GM12878 (cell line): ENCODE data around the gene HRH3. TPM values are rescaled to one million over a fixed set of nuclear protein-coding genes. Genes with fewer than 3 reads are reported as not detected.

Experiments
- ATAC-seq: fragments of 200-7000 bp; cut with Tn5 transposase; 3 replicates; pipeline ENCODE4 v1.9.1; 2020; ENCODE audit warnings: mild to moderate bottlenecking, moderate library complexity
- BruUV-seq: library from RNA; stranded (reverse); fragments of 400-500 nt; replicated peaks from 2 replicates; lab custom pipeline; 2021; lab: Mats Ljungman, UMichigan
- CTCF ChIA-PET: fragments of 300-600 bp; sonication (Branson Sonifier 250); formaldehyde crosslinking; extraction: SDS; loops from one replicate; lab custom pipeline; 2021; ENCODE audit warnings: inconsistent platforms; lab: Yijun Ruan, JAX
- POLR2A ChIA-PET: fragments of 350-600 bp; formaldehyde crosslinking; extraction: SDS; loops from one replicate; lab custom pipeline; 2021; ENCODE audit warnings: inconsistent platforms; lab: Charles Lee
- RAD21 ChIA-PET: fragments of 300-600 bp; sonication (Branson Sonifier 250); formaldehyde crosslinking; loops from one replicate; lab custom pipeline; 2023; ENCODE audit warnings: antibody characterized with exemption; ENCODE audit not compliant: unreplicated experiment; lab: Charles Lee
- SMC1A ChIA-PET: fragments of 300-600 bp; sonication (Branson Sonifier 250); formaldehyde crosslinking; loops from one replicate; lab custom pipeline; 2023; ENCODE audit not compliant: unreplicated experiment, uncharacterized antibody; lab: Charles Lee
- DNase-seq: peaks from one replicate; pipeline ENCODE4 v3.0.0-alpha.2; 2011; ENCODE audit warnings: low read depth, low spot score
- FAIRE-seq: peaks from 3 replicates; lab custom pipeline; 2011; peaks lifted over from hg19 to GRCh38; lab: Jason Lieb, UNC
- H2AFZ ChIP-seq: 2 replicates; pipeline ENCODE4 v1.6.0; 2011; ENCODE audit warnings: low read depth, low read length, control low read depth; ENCODE audit not compliant: control insufficient read depth
- H3K27ac ChIP-seq: 2 replicates; pipeline ENCODE4 v1.5.1; 2011; ENCODE audit warnings: control low read depth; ENCODE audit not compliant: control insufficient read depth, insufficient read depth
- H3K27me3 ChIP-seq, 2 experiments: replicated peaks in 1 of 2; 2 replicates each; pipeline versions ENCODE4 v1.6.0 to v1.6.1; 2011; ENCODE audit warnings: low read length in 1 of 2; ENCODE audit not compliant: control insufficient read depth in 2 of 2, insufficient read depth in 2 of 2
- H3K36me3 ChIP-seq, 2 experiments: 2 replicates each; pipeline ENCODE4 v1.5.1; 2011; ENCODE audit warnings: low read length in 1 of 2; ENCODE audit not compliant: control insufficient read depth in 2 of 2, insufficient read depth in 2 of 2
- H3K4me1 ChIP-seq: 2 replicates; pipeline ENCODE4 v1.6.1; 2011; ENCODE audit warnings: mild to moderate bottlenecking, low read length, moderate library complexity, mixed read lengths; ENCODE audit not compliant: control insufficient read depth, insufficient read depth
- H3K4me2 ChIP-seq: 2 replicates; pipeline ENCODE4 v1.6.0; 2011; ENCODE audit warnings: control low read depth; ENCODE audit not compliant: control insufficient read depth, insufficient read depth
- H3K4me3 ChIP-seq: fragments of 200-600 bp; sonication (generic); 2 replicates; pipeline ENCODE4 v1.5.1; 2016
- H3K79me2 ChIP-seq: 2 replicates; pipeline ENCODE4 v1.6.0; 2011; ENCODE audit warnings: low read length; ENCODE audit not compliant: control insufficient read depth, insufficient read depth
- H3K9ac ChIP-seq: 2 replicates; pipeline ENCODE4 v1.8.0; 2011; ENCODE audit warnings: low read length, control low read depth, mixed read lengths; ENCODE audit not compliant: control insufficient read depth, insufficient read depth
- H3K9me3 ChIP-seq: replicated peaks from 3 replicates; pipeline ENCODE4 v1.5.1; 2011; ENCODE audit warnings: mild to moderate bottlenecking, low read length; ENCODE audit not compliant: control insufficient read depth, insufficient read depth
- H4K20me1 ChIP-seq: 2 replicates; pipeline ENCODE4 v1.6.0; 2011; ENCODE audit not compliant: control insufficient read depth, insufficient read depth
- BCL3 ChIP-seq: IDR thresholded peaks from 2 replicates; pipeline ENCODE4 v1.6.1; 2011; ENCODE audit warnings: borderline replicate concordance, low read depth, mild to moderate bottlenecking, moderate library complexity, low read length; ENCODE audit not compliant: insufficient read depth, poor library complexity, severe bottlenecking
- BHLHE40 ChIP-seq, 2 experiments: fragments of 450-650 bp in 1 of 2; IDR thresholded peaks; 2 replicates each; pipeline ENCODE4 v1.6.1; 2011 to 2017; ENCODE audit warnings: low read depth in 2 of 2, borderline replicate concordance in 1 of 2, improper control_type of control experiment in 1 of 2, low read length in 1 of 2, mild to moderate bottlenecking in 1 of 2
- CHD1 ChIP-seq: IDR thresholded peaks from 2 replicates; pipeline ENCODE4 v1.6.1; 2012; ENCODE audit warnings: low read depth, low read length, improper control_type of control experiment
- HDAC6 ChIP-seq: fragments of 200-600 bp; sonication (generic); IDR thresholded peaks from one replicate; pipeline ENCODE4 v1.8.0; 2017; ENCODE audit warnings: antibody characterized with exemption; ENCODE audit not compliant: unreplicated experiment
- MEF2B ChIP-seq: fragments of 450-650 bp; IDR thresholded peaks from 2 replicates; pipeline ENCODE4 v1.6.1; 2018; ENCODE audit warnings: mild to moderate bottlenecking, moderate library complexity; ENCODE audit not compliant: partially characterized antibody, poor library complexity, severe bottlenecking
- RB1 ChIP-seq: fragments of 450-650 bp; formaldehyde crosslinking; IDR thresholded peaks from 2 replicates; pipeline ENCODE4 v1.6.1; 2017; ENCODE audit warnings: mild to moderate bottlenecking, borderline replicate concordance
- RUNX3 ChIP-seq: IDR thresholded peaks from 2 replicates; pipeline ENCODE4 v1.6.1; 2012; ENCODE audit warnings: low read length, inconsistent platforms
- ZZZ3 ChIP-seq: IDR thresholded peaks from 2 replicates; pipeline ENCODE4 v1.6.1; 2011; ENCODE audit warnings: low read depth; ENCODE audit not compliant: control insufficient read depth, insufficient read length
- WGBS: methylation state at CpG from one replicate; pipeline ENCODE4 v1.1.6; 2016; ENCODE audit warnings: low lambda C conversion rate; ENCODE audit not compliant: insufficient replicate concordance, insufficient coverage; ENCODE audit errors: missing lambda C conversion rate; 5-methylcytosine and 5-hydroxymethylcytosine counted together
- in situ Hi-C: fragments of 300-500 bp; cut with MboI; formaldehyde crosslinking; loops from 9 replicates; pipeline ENCODE4 v1.14.3; 2018; ENCODE audit warnings: mixed read lengths
- intact Hi-C: fragments of 100-400 bp; cut with micrococcal nuclease; formaldehyde crosslinking; loops from one replicate; pipeline ENCODE4 v1.14.2; 2022; ENCODE audit not compliant: unreplicated experiment
- polyA plus RNA-seq, 11 experiments: library from polyadenylated mRNA; depleted of rRNA in 4 of 11; unstranded in 6 of 11; stranded (reverse) in 5 of 11; fragments of >200 nt; fragmentation: Nextera tagmentation in 4 of 11; fragmentation: Illumina TruSeq in 1 of 11; extraction: Ambion mirVana in 4 of 11; extraction: Trizol in 1 of 11; gene quantifications; 1 replicate in 1 of 11; 2 replicates in 10 of 11; pipeline versions ENCODE4 v1.2.1 to v1.2.3, GENCODE V29; 2011 to 2016; ENCODE audit warnings: inconsistent platforms in 2 of 11, missing spikeins in 2 of 11, low read depth in 1 of 11
- total RNA-seq, 4 experiments: library from RNA; depleted of rRNA in 3 of 4; stranded (reverse); fragments of >200 nt in 3 of 4; fragmentation: Illumina TruSeq in 1 of 4; extraction: Trizol in 1 of 4; gene quantifications; 2 replicates each; pipeline versions ENCODE4 v1.2.1 to v1.2.3, GENCODE V29; 2013 to 2021
- TF ChIP-seq, protein P1 (sequence below): fragments of 450-650 bp; IDR thresholded peaks from 2 replicates; pipeline ENCODE4 v1.6.1; 2017; ENCODE audit warnings: antibody characterized with exemption, mild to moderate bottlenecking, moderate library complexity
- TF ChIP-seq, protein P2 (sequence below): IDR thresholded peaks from 2 replicates; pipeline ENCODE4 v1.6.1; 2011; ENCODE audit warnings: low read depth, low read length, improper control_type of control experiment, borderline replicate concordance

HRH3 gene
- total and polyA plus RNA-seq, 10 of the 15 experiments (the other 5 are each of a cell fraction or from before 2014, with no cell fraction given) = not detected

- no peak for TF ChIP-seq RUNX3
- TF ChIP-seq HDAC6 = no peak
These were observed 28.1 kb downstream of the HRH3 start (continued) for GRCh38 chr20:62191781-62192559.

GRCh38 chr20:62190639-62191411 lies 29.3 kb downstream of the HRH3 start:
- H2AFZ ChIP-seq = no peak overlapping the region
- ChIA-PET CTCF (no interaction called here), RAD21 (no interaction called here)
- no peak for TF ChIP-seq ZZZ3
- TF ChIP-seq, protein P1, sequence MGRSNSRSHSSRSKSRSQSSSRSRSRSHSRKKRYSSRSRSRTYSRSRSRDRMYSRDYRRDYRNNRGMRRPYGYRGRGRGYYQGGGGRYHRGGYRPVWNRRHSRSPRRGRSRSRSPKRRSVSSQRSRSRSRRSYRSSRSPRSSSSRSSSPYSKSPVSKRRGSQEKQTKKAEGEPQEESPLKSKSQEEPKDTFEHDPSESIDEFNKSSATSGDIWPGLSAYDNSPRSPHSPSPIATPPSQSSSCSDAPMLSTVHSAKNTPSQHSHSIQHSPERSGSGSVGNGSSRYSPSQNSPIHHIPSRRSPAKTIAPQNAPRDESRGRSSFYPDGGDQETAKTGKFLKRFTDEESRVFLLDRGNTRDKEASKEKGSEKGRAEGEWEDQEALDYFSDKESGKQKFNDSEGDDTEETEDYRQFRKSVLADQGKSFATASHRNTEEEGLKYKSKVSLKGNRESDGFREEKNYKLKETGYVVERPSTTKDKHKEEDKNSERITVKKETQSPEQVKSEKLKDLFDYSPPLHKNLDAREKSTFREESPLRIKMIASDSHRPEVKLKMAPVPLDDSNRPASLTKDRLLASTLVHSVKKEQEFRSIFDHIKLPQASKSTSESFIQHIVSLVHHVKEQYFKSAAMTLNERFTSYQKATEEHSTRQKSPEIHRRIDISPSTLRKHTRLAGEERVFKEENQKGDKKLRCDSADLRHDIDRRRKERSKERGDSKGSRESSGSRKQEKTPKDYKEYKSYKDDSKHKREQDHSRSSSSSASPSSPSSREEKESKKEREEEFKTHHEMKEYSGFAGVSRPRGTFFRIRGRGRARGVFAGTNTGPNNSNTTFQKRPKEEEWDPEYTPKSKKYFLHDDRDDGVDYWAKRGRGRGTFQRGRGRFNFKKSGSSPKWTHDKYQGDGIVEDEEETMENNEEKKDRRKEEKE = no peak
- TF ChIP-seq RB1 = no peak
- no peak for TF ChIP-seq BCL3
- TF ChIP-seq MEF2B = no peak
- TF ChIP-seq, protein P2, sequence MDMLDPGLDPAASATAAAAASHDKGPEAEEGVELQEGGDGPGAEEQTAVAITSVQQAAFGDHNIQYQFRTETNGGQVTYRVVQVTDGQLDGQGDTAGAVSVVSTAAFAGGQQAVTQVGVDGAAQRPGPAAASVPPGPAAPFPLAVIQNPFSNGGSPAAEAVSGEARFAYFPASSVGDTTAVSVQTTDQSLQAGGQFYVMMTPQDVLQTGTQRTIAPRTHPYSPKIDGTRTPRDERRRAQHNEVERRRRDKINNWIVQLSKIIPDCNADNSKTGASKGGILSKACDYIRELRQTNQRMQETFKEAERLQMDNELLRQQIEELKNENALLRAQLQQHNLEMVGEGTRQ = no peak
- no peak for TF ChIP-seq BHLHE40 (IDR thresholded peaks at IDR 0.05; ENCODE audit: borderline replicate concordance in 1 of 2, low read depth in 2 of 2, low read length in 1 of 2)
- no peak for TF ChIP-seq CHD1
- TF ChIP-seq, all 136 proteins: peak for 0
- SMC1A ChIA-PET = no interaction called here
- FAIRE-seq (no peak), ATAC-seq (no peak), DNase-seq (no peak)
- peaks cover 5% of the 10 kb centered on the region; the same call in 1 of the 2 replicates for H3K4me1 ChIP-seq
- WGBS = 95% methylated on average over 25 of the region's 25 CpGs
- POLR2A ChIA-PET = no interaction called here
- peaks cover 12% of the 10 kb centered on the region for H3K79me2 ChIP-seq
- H3K27me3 ChIP-seq = no peaks in the 10 kb centered on the region
- H3K36me3 ChIP-seq = peaks cover 0 to 5% of the 10 kb centered on the region in 2 experiments; a peak in 3 of 4 replicates
- H3K9me3 ChIP-seq = no peaks in the 10 kb centered on the region
- no peak overlapping the region for H3K9ac ChIP-seq
- no peak overlapping the region for H3K27ac ChIP-seq
- no peak overlapping the region for H3K4me2 ChIP-seq
- no peaks in the 10 kb centered on the region for H4K20me1 ChIP-seq
- H3K4me3 ChIP-seq = no peak overlapping the region
- TSS peak; percentile 4 for BruUV-seq
- intact Hi-C loops (no loop called here), in situ Hi-C loops (no loop called here)
